ENCODE measurements around the gene XXYLT1.

GRCh38 chr3:195114786-195115599 lies 156.0 kb downstream of the XXYLT1 start:
- no peak for TF ChIP-seq POLR2AphosphoS5 (IDR thresholded peaks at IDR 0.05; ENCODE audit: insufficient read depth in 1 of 2, low read depth in 1 of 2)
- no peak for TF ChIP-seq POLR2A (IDR thresholded peaks at IDR 0.05)

Data from vagina (tissue), 2 donors.